Kidney epithelial cell (primary cell): ENCODE measurements around the gene PRAME. TPM values are rescaled to one million over a fixed set of nuclear protein-coding genes. Genes with fewer than 3 reads are reported as not detected.
"Not testable (repeated sequence)": the region's sequence is repeated elsewhere in the genome, so short reads cannot be mapped to it uniquely, and the experiment has no call there.

Source experiments
- DNase-seq: peaks from one replicate; pipeline ENCODE4 v3.0.0-alpha.2; 2010; ENCODE audit warnings: low read depth
- H3K27me3 ChIP-seq: 2 replicates; pipeline ENCODE4 v1.6.0; 2011; ENCODE audit warnings: low read length; ENCODE audit not compliant: control insufficient read depth, insufficient read depth
- H3K36me3 ChIP-seq: 2 replicates; pipeline ENCODE4 v1.5.1; 2011; ENCODE audit warnings: low read length; ENCODE audit not compliant: control insufficient read depth, insufficient read depth
- H3K4me3 ChIP-seq: 2 replicates; pipeline ENCODE4 v1.5.1; 2011; ENCODE audit warnings: low read depth, mild to moderate bottlenecking, control low read depth, low read length
- total RNA-seq: library from RNA; depleted of rRNA; stranded (reverse); fragments of >200 nt; gene quantifications from 2 replicates; pipeline ENCODE4 v1.2.3, GENCODE V29; 2015
- TF ChIP-seq, protein P1 (sequence below): IDR thresholded peaks from 2 replicates; pipeline ENCODE4 v1.5.1; 2011; ENCODE audit warnings: mild to moderate bottlenecking, moderate library complexity, low read length, control low read depth, inconsistent platforms; ENCODE audit not compliant: insufficient read depth, poor library complexity, severe bottlenecking

Gene PRAME
- total RNA-seq, 1 donor from 2014 or later = 3.8 TPM

DNA sequence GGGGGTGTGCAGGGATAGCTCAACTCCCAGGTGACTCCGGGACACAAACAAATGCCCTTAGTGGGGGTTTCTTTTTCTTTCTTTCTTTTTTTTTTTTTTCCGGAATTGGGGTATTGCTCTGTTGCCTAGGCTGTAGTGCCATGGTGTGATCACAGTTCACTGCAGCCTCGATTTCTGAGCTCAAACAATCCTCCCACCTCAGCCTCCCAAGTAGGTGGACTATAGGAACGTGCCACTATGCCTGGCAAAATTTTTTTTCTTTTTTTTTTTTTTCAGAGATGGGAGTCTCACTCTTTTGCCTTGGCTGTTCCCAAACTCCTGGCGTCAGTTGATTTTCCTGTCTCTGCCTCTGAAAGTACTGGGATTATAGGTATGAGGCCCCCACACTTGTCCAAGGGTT is 25.2 kb downstream of the PRAME start:
- no peak for DNase-seq
- H3K4me3 ChIP-seq = no peak overlapping the region
- TF ChIP-seq, protein P1, sequence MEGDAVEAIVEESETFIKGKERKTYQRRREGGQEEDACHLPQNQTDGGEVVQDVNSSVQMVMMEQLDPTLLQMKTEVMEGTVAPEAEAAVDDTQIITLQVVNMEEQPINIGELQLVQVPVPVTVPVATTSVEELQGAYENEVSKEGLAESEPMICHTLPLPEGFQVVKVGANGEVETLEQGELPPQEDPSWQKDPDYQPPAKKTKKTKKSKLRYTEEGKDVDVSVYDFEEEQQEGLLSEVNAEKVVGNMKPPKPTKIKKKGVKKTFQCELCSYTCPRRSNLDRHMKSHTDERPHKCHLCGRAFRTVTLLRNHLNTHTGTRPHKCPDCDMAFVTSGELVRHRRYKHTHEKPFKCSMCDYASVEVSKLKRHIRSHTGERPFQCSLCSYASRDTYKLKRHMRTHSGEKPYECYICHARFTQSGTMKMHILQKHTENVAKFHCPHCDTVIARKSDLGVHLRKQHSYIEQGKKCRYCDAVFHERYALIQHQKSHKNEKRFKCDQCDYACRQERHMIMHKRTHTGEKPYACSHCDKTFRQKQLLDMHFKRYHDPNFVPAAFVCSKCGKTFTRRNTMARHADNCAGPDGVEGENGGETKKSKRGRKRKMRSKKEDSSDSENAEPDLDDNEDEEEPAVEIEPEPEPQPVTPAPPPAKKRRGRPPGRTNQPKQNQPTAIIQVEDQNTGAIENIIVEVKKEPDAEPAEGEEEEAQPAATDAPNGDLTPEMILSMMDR = no peak
- H3K27me3 ChIP-seq = no peaks in the 10 kb centered on the region
- no peaks in the 10 kb centered on the region for H3K36me3 ChIP-seq

DNA sequence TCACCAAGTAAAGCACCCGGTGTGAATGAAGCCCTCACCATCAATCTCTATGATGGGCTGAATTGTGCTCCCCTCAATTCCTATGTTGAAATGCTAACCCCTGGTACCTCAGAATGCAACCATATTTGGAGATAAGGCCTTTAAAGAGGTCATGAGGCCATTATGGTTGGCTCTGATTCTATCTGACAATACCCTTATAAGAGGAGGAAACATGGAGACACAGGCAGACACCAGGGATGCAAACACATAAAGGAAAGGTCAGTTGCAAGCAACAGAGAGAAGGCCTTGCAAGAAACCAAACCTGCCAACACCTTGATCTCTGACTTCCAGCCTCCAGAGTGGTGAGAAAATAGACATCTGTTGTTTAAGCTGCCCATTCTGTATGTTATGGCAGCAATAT is 25.6 kb downstream of the PRAME start:
- TF ChIP-seq, protein P1 = no peak
- DNase-seq = no peak
- Histone ChIP-seq H3K36me3 (no peaks in the 10 kb centered on the region), H3K4me3 (no peak overlapping the region), H3K27me3 (no peaks in the 10 kb centered on the region)

DNA sequence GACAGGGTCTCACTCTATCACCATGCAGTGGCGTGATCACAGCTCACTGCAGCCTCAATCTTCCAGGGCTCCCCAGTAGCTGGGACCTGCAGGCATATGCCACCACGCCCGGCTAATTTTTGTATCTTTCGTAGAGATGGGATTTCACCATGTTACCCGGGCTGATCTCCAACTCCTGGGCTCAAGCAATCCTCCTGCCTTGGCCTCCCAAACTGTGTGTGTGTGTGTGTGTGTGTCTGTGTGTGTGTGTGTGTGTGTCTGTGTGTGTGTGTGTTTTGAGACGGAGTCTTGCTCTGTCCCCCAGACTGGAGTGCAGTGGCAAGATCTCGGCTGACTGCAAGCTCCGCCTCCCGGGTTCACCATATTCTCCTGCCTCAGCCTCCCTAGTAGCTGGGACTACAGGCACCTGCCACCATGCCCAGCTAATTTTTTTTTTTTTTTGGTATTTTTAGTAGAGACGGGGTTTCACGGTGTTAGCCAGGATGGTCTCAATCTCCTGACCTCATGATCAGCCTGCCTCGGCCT is 26.5 kb downstream of the PRAME start:
- not testable (repeated sequence) for H3K27me3 ChIP-seq, DNase-seq, H3K4me3 ChIP-seq, H3K36me3 ChIP-seq

DNA sequence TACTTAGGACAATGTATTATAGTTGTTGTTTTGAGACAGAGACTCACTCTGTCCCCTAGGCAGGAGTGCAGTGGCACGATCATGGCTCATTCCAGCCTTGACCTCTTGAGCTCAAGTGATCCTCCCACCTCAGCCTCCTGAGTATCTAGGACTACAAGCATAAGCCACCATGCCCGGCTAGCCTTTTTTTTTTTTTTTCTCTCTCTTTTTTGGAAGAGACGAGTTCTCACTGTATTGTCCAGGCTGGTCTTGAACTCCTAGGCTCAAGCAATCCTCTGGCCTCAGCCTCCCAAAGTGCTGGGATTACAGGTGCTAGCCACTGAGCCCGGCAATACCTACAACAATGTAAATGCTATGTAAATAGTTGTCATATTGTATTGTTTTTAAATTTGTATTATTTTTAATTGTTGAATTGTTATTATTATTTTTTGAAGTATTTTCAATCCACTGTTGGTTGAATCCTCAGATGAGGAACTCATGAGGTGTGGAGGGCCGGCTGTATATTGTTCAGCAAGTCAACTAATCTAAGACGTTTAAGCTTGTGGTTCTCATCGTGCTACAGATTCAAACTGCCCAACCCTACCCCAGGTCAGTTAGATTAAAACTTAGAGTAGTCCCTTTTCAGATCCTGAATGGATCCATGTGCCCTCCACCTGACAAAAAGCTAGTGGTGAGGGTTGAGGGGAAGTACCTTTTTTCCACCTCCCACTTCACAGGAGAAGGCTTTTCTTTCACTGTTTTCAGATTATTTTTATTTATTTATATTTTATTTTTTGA is 27.1 kb downstream of the PRAME start:
- no peaks in the 10 kb centered on the region for H3K36me3 ChIP-seq
- TF ChIP-seq, protein P1 = no peak
- no peaks in the 10 kb centered on the region for H3K27me3 ChIP-seq
- no peak for DNase-seq
- H3K4me3 ChIP-seq = no peak overlapping the region

DNA sequence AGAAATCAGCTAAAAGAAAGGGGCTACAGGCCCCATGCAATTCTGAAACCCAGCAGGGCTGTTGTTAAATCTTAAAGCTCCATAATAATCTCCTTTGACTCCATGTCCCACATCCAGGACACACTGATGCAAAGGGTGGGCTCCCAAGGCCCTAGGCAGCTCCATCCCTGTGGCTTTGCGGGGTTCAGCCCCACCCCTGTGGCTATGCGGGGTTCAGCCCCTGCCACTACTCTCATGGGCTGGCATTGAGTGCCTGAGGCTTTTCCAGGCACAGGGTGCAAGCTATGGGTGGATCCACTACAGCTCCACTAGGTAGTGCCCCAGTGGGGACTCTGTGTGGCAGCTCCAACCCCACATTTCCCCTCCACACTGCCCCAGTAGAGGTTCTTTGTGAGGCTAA is 30.3 kb downstream of the PRAME start:
- DNase-seq = no peak
- Histone ChIP-seq H3K27me3 (no peaks in the 10 kb centered on the region), H3K4me3 (no peak overlapping the region), H3K36me3 (no peaks in the 10 kb centered on the region)
- TF ChIP-seq, protein P1 = no peak

DNA sequence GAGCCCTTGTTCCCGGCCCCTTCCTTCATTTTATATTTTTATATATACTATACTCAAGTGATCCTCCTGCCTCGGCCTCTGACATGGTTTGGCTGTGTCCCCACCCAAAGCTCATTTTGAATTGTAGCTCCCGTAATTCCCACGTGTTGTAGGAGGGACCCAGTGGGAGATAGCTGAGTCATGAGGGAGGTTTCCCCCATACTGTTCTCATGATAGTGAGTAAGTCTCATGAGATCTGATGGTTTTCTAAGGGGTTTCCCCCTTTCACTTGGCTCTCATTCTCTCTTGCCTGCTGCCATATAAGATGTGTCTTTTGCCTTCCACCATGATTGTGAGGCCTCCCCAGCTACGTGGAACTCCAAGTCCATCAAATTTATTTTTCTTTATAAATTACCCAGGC is 31.8 kb downstream of the PRAME start:
- Histone ChIP-seq H3K36me3 (no peaks in the 10 kb centered on the region), H3K27me3 (no peaks in the 10 kb centered on the region), H3K4me3 (no peak overlapping the region)
- DNase-seq = no peak
- TF ChIP-seq, protein P1 = no peak
